WERI-Rb-1 (cell line): Measurements from ENCODE around the gene NAA38.

Experiments used
- DNase-seq: peaks from one replicate; pipeline ENCODE4 v3.0.0-alpha.2; 2020
- H3K27ac ChIP-seq: fragments of 250-450 bp; sonication (Bioruptor Pico); 2 replicates; pipeline ENCODE4 v1.5.1; 2020; ENCODE audit warnings: mild to moderate bottlenecking, moderate library complexity
- H3K27me3 ChIP-seq: fragments of 250-450 bp; sonication (Bioruptor Pico); 2 replicates; pipeline ENCODE4 v1.5.1; 2021; ENCODE audit warnings: mild to moderate bottlenecking, low read depth, moderate library complexity; ENCODE audit not compliant: insufficient read depth, severe bottlenecking
- H3K36me3 ChIP-seq: fragments of 250-450 bp; sonication (Bioruptor Pico); 2 replicates; pipeline ENCODE4 v1.5.1; 2020; ENCODE audit warnings: mild to moderate bottlenecking, moderate library complexity
- H3K4me3 ChIP-seq: 2 replicates; pipeline ENCODE4 v1.5.1; 2011; ENCODE audit warnings: low read depth, mild to moderate bottlenecking, control low read depth, low read length
- H3K9me3 ChIP-seq: fragments of 250-450 bp; sonication (Bioruptor Pico); 2 replicates; pipeline ENCODE4 v1.5.1; 2021; ENCODE audit warnings: mild to moderate bottlenecking, moderate library complexity; ENCODE audit not compliant: severe bottlenecking
- CTCF ChIP-seq: IDR thresholded peaks from 2 replicates; pipeline ENCODE4 v1.5.1; 2011; ENCODE audit warnings: low read depth, mild to moderate bottlenecking, control low read depth, inconsistent platforms, low read length

NAA38 gene

GRCh38 chr17:7894226-7894625 lies 36.9 kb upstream of the NAA38 start:
- Histone ChIP-seq H3K27ac (0 out of 2 replicates have a peak overlapping the region, but pooled peaks have one; percentile 14), H3K27me3 (no peaks in the 10 kb centered on the region), H3K9me3 (no peaks in the 10 kb centered on the region), H3K4me3 (no peak overlapping the region), H3K36me3 (peaks cover 78% of the 10 kb centered on the region)
- no peak for DNase-seq
- TF ChIP-seq CTCF: no peak

GRCh38 chr17:7893187-7893880 lies 36.0 kb upstream of the NAA38 start:
- Histone ChIP-seq H3K4me3 (no peak overlapping the region), H3K9me3 (no peaks in the 10 kb centered on the region), H3K36me3 (peaks cover 69% of the 10 kb centered on the region), H3K27me3 (no peaks in the 10 kb centered on the region), H3K27ac (no peak overlapping the region)
- no peak for DNase-seq
- TF ChIP-seq CTCF: no peak

GRCh38 chr17:7889166-7889955 lies 32.0 kb upstream of the NAA38 start:
- no peak overlapping the region for H3K4me3 ChIP-seq
- H3K36me3 ChIP-seq: peaks cover 34% of the 10 kb centered on the region

GRCh38 chr17:7888184-7888920 lies 31.0 kb upstream of the NAA38 start, which contains the start of gene CHD3:
CHD3 (plus strand) TSS chr17:7888789; CDS start chr17:7889001, 212 bp downstream.
- DNase-seq: no peak
- Histone ChIP-seq H3K27ac (peak within 1 kb of the TSS; percentile 90), H3K4me3 (peak within 1 kb of the TSS; percentile 77), H3K27me3 (no peaks in the 10 kb centered on the region), H3K9me3 (no peaks in the 10 kb centered on the region), H3K36me3 (peaks cover 27% of the 10 kb centered on the region)
- no peak for TF ChIP-seq CTCF

More at GRCh38 chr17:7889166-7889955, 32.0 kb upstream of the NAA38 start:
- DNase-seq: peak; percentile 78
- TF ChIP-seq CTCF: 0 out of 2 replicates have a peak, but pooled peaks have one; percentile 31
- H3K27me3 ChIP-seq: no peaks in the 10 kb centered on the region
- peak overlapping the region; percentile 90 for H3K27ac ChIP-seq
- no peaks in the 10 kb centered on the region for H3K9me3 ChIP-seq

- no peak for TF ChIP-seq CTCF
- peak; percentile 88 for DNase-seq
- H3K9me3 ChIP-seq: no peaks in the 10 kb centered on the region
- H3K4me3 ChIP-seq: peak overlapping the region; percentile 77
- no peaks in the 10 kb centered on the region for H3K27me3 ChIP-seq
- peak overlapping the region; percentile 90 for H3K27ac ChIP-seq
- peaks cover 27% of the 10 kb centered on the region for H3K36me3 ChIP-seq
Measured at GRCh38 chr17:7887482-7888183, 30.3 kb upstream of the NAA38 start.
